ENCODE measurements around the gene PTTG1IP.

PTTG1IP gene

DNA sequence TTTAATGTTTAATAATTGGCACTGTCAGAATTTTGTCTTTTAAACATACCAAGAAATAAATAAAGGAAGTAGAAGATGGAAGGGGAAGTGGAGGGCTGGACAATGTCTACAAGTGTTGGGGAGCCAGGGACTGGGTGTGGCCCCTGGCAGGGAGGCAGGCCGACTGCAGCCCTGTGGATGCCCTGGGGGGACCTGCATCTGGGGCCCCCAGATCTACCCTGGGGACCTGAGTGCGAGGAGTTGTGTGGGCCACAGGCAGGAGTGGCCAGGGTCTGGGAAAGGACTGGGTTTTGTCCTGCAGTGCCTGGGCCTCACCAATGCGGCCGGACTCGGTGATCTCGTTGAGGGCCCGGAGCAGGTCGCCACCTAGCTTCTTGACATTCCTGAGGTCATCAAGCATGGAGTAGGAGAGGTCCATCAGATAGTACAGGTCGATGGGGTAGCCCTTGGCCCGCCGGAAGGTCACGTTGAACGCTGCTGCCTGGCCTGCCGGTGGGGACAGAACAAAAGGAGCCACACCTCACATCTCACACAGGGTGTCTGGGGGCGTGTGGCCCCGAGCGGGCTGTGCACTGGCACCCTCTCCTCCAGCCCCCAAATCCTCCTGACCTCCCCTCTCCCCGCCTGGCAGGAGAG is 29.7 kb upstream of the PTTG1IP start:
- H3K4me3 ChIP-seq (ENCODE audit: low read depth, low read length) = no peak overlapping the region
- TF ChIP-seq, protein P1, sequence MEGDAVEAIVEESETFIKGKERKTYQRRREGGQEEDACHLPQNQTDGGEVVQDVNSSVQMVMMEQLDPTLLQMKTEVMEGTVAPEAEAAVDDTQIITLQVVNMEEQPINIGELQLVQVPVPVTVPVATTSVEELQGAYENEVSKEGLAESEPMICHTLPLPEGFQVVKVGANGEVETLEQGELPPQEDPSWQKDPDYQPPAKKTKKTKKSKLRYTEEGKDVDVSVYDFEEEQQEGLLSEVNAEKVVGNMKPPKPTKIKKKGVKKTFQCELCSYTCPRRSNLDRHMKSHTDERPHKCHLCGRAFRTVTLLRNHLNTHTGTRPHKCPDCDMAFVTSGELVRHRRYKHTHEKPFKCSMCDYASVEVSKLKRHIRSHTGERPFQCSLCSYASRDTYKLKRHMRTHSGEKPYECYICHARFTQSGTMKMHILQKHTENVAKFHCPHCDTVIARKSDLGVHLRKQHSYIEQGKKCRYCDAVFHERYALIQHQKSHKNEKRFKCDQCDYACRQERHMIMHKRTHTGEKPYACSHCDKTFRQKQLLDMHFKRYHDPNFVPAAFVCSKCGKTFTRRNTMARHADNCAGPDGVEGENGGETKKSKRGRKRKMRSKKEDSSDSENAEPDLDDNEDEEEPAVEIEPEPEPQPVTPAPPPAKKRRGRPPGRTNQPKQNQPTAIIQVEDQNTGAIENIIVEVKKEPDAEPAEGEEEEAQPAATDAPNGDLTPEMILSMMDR (IDR thresholded peaks at IDR 0.05; ENCODE audit: low read depth, low read length) = no peak
- no peak for DNase-seq (ENCODE audit: low read depth, low spot score)
- in situ Hi-C loops (cut with HindIII; ENCODE audit: low sequenced_read_pairs) = no loop called here

DNA sequence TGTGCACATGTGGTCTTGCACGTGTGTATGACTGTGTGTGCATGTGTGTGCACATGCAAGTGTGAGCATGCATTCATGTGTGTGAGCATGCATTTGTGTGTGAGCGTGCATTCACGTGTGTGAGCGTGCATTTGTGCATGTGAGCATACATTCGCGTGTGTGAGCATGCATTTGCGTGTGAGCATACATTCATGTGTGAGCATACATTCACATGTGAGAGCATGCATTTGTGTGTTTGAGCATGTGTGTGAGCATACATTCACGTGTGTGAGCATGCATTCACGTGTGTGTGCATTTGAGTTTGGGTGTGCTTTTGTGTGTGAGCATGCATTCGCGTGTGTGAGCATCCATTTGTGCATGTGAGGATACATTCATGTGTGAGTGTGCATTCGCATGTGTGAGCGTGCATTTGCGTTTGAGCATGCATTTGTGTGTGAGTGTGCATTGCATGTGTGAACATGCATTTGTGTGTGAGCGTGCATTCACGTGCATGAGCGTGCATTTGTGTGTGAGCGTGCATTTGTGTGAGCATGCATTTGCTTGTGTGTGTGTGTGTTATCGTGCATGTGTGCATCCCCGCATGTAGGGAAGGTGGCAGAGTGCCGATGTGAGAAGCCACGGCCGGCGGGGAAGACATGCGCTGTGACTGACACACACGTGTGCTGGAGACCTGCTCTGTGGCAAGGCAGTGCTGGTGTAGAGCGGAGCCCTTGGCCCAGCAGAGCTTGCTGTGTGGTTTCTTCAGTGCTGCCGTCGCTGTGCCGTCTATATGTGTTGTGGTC is 29.0 kb upstream of the PTTG1IP start:
- no peak overlapping the region for H3K4me3 ChIP-seq (ENCODE audit: low read depth, low read length)
- DNase-seq (ENCODE audit: low read depth, low spot score) = no peak
- in situ Hi-C loops (cut with HindIII; ENCODE audit: low sequenced_read_pairs) = no loop called here
- TF ChIP-seq, protein P1 (IDR thresholded peaks at IDR 0.05; ENCODE audit: low read depth, low read length) = no peak

DNA sequence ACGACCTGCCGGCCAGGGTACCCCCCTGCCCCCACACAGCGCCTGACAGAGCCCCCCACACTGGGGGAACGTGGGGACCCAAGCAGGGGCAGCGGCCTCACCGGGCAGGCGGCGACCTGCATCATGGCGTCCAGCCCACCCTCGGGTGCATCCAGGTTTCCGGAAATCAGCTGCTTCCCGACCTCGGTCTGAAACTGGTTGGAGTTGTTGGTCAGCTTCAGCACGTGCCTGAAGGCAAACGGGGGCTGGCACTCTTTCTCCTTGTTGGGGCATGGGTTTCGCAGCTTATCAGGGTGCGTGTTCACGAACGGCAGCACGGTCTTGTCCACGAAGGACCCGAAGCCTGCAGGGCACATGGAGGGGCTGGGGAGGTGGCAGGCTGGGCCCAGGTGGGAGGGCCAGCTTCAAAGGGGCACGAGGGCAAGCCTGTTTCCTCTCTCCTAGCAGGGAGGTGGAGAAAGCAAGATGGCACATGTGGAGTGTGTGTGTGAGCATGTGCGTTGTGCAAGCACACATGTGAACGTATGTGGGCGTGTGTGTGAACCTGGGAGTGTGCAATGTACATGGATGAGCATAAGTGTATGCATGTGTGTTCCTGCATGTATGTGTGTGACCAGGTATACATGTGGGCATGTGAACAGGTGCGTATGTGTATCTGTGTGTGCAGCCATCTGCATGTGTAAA is 28.0 kb upstream of the PTTG1IP start:
- no peak for DNase-seq (ENCODE audit: low read depth, low spot score)
- no peak overlapping the region for H3K4me3 ChIP-seq (ENCODE audit: low read depth, low read length)
- in situ Hi-C loops (cut with HindIII; ENCODE audit: low sequenced_read_pairs) = no loop called here
- TF ChIP-seq, protein P1 (IDR thresholded peaks at IDR 0.05; ENCODE audit: low read depth, low read length) = no peak

DNA sequence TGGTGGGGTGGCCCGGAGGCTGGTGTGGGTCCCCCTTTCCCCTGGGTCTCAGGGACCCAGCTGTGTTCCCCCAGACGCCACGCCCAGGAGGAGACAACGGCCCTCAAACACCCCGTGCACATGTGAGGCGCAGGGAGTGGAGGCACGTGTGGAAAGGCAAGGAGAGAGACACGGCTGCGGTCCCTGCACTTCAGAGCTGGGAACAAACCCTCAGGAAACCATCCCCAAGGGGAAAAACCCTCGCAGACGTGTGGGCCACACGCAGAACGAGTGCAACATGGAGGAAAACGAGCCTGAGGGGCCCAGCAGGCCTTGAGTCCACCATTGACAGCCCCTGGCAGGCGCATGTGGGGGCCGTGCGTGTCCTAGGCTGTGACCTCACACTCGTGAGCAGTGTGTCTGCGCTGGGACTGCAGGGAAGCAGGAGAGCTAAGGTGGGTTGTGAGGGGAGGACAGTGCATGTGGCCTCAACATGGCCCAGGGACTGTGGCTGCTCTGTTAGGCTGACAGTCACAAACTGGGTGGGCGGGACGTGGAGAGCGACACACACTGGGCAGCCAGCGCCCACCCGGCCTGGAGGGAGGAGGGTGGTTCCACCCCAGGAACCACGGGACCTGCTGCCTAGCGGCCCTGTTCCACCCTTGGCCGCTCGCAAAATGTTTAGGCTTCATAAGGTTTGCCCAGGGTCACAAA is 27.2 kb upstream of the PTTG1IP start:
- no peak overlapping the region for H3K4me3 ChIP-seq (ENCODE audit: low read depth, low read length)
- TF ChIP-seq, protein P1 (IDR thresholded peaks at IDR 0.05; ENCODE audit: low read depth, low read length) = no peak
- no peak for DNase-seq (ENCODE audit: low read depth, low spot score)
- in situ Hi-C loops (cut with HindIII; ENCODE audit: low sequenced_read_pairs) = no loop called here

DNA sequence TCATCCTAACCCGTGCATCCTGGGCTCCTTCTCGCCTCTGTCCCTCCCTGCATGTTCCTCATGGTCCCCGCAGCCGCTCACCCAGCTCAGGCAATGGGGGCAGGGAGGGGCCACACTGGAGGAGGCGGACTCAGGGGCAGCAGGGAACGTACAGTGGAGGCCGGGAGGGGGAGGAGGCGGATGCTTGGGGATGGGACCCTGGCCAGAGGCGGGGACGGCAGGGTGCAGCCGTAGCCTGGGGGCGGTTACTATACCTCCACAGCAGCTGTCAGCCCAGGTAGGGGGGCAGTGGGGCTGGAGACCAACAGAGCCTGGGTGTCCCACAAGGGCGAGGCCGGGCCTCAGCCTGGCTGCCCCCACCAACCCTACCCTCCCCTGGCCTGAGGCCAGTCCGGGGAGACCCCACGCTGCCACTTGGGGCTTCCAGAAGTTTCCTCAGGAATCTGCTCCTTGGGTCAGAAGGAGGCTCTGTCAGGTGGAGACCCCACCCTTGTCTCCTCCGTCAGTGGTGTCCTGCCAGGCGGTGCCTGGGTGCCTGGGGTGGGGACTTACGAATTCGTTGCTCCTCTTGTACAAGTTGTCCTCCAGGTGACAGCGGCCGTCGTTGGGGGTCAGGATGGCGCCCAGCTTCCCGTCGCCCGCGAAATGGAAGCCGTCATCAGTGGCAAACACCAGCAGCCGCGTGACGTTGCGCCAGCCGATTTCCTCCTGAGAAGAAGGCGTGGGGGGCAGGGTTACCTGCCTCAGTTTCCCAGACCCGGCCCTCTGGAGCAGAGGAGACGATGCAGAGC is 26.5 kb upstream of the PTTG1IP start:
- TF ChIP-seq, protein P1 (IDR thresholded peaks at IDR 0.05; ENCODE audit: low read depth, low read length) = no peak
- in situ Hi-C loops (cut with HindIII; ENCODE audit: low sequenced_read_pairs) = no loop called here
- DNase-seq (ENCODE audit: low read depth, low spot score) = no peak
- H3K4me3 ChIP-seq (ENCODE audit: low read depth, low read length) = no peak overlapping the region

Data from astrocyte of the spinal cord (primary cell).